NCI-H82 treated with DMSO at 0.1 percent for 48 hours (cell line): ENCODE results near the gene OBSCN.

Experiments
- DNase-seq: peaks from one replicate; lab custom pipeline; 2025; ENCODE audit not compliant: unreplicated experiment; lab: John Stamatoyannopoulos, UW

Gene OBSCN

GRCh38 chr1:228337711-228338520 is 130.1 kb downstream of the OBSCN start:
- DNase-seq = no peak

- no peak for DNase-seq
Observed at GRCh38 chr1:228338521-228339051, 130.7 kb downstream of the OBSCN start.

- no peak for DNase-seq
Observed at GRCh38 chr1:228339059-228339704, 131.3 kb downstream of the OBSCN start.

DNA sequence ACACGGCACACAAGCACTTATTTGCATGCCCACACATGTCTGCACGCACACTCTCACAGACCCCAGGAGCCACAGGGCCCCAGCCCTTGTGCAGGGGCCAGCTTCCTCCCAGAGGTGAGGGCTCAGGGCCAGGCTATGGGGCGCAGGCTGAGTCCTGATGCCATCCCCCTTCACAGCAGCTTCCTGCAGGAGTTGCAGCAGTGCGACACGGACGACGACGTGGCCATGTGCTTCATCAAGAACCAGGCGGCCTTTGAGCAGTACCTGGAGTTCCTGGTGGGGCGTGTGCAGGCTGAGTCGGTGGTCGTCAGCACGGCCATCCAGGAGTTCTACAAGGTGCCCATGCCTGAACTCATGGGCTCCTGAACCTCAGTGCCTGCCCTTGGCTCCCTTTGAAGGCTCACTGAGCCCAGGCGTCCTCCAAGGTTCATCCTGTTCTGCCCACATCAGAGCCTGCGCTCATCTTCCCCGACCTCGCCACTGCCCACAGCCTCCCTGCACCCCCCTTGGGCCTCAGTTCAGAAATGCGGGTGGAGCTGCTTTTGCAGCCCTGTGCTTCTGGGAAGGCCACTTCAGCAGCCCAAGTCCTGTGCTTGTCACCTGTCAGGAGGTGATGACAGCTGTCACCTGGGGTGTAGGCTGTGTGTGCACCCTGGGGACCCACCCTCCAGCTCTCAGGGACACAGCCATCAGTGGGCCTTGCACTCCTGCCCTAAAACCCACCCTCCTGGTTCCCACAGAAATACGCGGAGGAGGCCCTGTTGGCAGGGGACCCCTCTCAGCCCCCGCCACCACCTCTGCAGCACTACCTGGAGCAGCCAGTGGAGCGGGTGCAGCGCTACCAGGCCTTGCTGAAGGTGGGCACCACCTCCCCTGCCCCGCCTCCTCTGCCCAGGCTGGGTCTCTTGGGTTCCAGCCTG is 132.2 kb downstream of the OBSCN start:
- no peak for DNase-seq

- DNase-seq = no peak
Observed at GRCh38 chr1:228340686-228341449, 133.0 kb downstream of the OBSCN start.

DNA sequence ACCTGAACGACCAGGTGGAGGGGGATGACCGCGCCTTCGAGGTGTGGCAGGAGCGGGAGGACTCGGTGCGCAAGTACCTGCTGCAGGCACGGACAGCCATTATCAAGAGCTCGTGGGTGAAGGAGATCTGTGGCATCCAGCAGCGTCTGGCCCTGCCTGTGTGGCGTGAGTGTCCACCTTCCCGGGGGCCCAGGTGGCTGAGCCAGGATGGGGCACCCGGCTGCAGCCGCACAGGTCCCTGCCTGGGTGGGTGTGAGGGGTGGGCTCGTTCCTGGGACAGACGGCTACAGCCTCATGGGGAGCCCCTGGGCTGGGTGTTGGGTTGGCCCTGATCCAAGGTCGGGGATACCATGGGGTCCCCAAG is 133.6 kb downstream of the OBSCN start:
- no peak for DNase-seq

DNA sequence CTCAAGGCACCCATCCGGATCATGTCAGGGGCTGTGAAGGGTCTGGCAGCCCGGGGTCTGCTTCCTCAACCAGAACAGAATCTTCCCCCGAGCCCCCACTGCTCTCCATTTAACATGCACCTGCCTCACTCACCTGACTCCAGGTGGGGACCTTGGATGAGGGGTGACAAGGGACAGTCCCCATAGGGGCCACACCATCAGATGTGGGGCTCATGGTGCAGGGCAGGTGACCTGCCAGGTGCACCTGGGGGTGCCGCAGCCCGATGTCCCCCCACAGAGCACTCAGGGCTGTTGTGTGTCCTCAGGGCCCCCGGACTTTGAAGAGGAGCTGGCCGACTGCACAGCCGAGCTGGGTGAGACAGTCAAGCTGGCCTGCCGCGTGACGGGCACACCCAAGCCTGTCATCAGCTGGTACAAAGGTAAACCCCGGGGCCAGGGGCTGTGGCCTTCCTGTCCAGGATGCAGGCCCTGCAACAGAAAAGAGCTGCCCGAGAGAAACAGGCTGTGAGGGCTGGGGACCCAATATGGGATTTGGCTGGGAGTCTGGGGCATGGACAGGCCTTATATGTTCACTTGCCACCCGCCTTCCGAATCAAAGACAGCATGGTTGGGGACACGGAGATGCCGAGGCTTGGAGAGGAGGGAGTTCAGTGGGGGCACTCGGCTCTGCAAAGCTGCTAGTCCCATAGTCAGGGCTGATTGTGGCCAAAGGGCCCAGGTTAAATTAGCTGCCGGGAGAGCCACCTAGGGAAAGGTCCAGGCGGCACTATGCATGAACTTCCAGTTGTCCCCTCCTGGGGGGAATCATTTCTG is 134.2 kb downstream of the OBSCN start:
- no peak for DNase-seq

DNA sequence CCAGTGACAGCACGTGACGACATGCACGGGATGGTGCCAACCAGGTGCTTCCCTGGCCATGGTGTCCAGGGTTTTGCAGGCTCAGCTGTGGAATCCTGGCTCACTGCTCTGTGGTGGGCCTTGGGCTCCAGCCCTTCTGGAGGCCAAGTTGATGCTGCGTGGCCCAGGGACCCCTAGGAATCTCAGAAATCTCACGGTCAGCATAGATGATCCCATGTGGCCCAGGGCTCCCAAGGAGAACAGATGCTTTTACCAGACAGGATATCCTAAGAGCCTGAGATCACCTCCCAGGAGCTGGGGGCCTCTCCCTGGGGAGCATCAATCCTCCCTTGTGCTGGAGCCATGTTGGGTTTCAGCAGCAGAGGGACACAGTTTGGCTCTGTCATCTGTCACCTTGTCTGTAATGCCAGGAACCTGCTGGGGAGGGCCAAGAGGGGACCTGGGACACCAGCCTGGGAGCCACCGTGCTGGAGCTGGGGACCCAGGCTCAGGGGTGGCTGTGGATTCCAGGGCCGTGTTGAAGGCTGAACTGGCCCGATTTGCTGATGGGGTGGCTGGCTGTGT is 134.9 kb downstream of the OBSCN start:
- DNase-seq = no peak

GRCh38 chr1:228343191-228343661 is 135.4 kb downstream of the OBSCN start:
- no peak for DNase-seq

GRCh38 chr1:228344631-228345072 is 136.8 kb downstream of the OBSCN start:
- no peak for DNase-seq

GRCh38 chr1:228345201-228345930 is 137.5 kb downstream of the OBSCN start:
- DNase-seq = no peak

DNA sequence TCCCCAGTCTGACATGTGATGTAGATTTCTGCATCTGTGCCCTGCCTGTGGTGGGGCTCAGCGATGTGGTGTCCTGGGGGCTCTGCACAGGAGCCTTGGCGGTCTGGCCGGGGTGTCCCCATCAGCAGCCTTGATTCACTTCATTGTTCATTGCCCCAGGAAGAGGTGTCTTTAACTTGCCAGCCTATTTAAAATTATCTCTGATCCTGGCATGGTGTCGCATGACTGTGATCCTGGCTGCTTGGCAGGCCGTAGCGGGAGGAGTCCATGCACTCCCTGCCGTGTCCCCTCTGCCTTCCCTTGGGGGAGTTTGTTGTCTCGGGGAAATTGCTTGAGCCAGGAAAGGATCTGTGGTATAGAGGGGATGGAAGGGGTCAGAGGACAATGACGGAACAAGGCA is 138.9 kb downstream of the OBSCN start:
- no peak for DNase-seq

DNA sequence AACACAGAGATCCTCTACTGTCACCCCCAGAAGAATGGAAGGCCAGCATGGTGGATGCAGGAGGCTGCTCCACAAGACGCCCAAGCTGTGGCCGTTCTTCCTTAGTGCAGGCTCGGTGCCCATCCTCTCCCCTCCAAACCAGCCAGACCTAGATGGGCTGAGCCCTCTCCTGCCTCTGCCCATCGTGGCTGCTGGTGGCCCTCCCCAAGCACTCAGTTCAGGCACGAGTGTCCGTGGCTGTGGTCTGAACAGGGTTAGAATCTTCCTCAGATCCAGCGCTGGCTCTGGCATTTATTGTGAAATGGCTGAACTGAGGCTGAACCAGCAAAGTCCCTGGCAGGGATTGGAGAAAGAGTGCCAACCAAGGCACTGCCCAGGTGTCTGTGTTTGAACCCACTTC is 139.3 kb downstream of the OBSCN start:
- DNase-seq = no peak

- no peak for DNase-seq
Observed at GRCh38 chr1:228348708-228349467, 141.0 kb downstream of the OBSCN start.

GRCh38 chr1:228349701-228350171 is 141.9 kb downstream of the OBSCN start:
- DNase-seq = no peak

DNA sequence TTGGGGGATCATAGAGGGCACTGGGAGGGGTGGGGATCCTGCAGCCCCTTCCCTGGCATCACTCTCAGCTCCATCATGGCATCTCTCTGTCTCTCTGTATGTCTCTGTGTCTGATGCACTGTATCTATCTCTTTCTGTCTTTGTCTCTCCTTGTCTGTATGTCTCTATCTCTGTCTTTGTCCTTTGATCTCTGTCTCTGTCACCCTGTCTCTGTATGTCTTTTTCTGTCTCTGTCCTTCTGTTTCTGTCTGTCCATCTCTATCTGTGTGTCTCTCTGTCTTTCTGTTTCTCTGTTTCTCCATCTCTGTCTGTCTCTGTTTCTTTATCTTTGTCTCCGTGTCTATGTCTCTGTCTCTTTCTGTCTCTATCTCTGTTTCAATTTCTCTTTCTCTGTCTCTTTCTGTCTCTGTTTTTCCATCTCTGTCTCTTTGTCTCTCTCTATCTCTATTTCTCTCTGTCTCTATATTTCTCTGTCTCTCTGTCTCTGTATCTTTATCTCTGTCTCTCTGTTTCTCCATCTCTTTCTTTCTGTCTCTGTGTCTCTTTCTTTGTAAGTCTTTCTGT is 142.4 kb downstream of the OBSCN start:
- no peak for DNase-seq
